GM12873 (cell line): Measurements from ENCODE around the gene HMX1.

Experiments
- TF ChIP-seq, protein P1 (sequence below): IDR thresholded peaks from 2 replicates; pipeline ENCODE4 v1.5.1; 2012; ENCODE audit warnings: low read depth, mild to moderate bottlenecking, moderate library complexity, low read length, control low read depth; ENCODE audit not compliant: insufficient read depth; ENCODE audit errors: missing control alignments

Gene HMX1

DNA sequence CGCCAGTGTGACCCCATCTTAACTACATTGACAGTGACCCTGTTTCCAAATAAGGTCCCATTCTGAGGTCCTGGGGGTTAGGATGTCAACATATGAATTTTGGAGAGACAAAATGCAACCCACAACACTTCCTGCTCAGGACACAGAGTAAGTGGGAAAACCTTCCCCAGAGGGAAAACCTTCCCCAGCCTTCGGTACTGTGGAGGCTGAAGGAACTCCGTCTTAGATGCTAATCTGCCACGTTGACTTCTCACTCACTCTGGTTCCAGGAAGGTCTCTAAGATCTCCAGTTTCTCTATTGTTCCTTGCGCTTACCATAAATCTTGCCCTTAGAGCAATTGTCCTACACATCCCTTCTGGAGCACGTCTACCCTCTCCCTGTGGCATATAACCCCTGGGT, 29.7 kb upstream of the HMX1 start:
- TF ChIP-seq, protein P1, sequence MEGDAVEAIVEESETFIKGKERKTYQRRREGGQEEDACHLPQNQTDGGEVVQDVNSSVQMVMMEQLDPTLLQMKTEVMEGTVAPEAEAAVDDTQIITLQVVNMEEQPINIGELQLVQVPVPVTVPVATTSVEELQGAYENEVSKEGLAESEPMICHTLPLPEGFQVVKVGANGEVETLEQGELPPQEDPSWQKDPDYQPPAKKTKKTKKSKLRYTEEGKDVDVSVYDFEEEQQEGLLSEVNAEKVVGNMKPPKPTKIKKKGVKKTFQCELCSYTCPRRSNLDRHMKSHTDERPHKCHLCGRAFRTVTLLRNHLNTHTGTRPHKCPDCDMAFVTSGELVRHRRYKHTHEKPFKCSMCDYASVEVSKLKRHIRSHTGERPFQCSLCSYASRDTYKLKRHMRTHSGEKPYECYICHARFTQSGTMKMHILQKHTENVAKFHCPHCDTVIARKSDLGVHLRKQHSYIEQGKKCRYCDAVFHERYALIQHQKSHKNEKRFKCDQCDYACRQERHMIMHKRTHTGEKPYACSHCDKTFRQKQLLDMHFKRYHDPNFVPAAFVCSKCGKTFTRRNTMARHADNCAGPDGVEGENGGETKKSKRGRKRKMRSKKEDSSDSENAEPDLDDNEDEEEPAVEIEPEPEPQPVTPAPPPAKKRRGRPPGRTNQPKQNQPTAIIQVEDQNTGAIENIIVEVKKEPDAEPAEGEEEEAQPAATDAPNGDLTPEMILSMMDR, result no peak

DNA sequence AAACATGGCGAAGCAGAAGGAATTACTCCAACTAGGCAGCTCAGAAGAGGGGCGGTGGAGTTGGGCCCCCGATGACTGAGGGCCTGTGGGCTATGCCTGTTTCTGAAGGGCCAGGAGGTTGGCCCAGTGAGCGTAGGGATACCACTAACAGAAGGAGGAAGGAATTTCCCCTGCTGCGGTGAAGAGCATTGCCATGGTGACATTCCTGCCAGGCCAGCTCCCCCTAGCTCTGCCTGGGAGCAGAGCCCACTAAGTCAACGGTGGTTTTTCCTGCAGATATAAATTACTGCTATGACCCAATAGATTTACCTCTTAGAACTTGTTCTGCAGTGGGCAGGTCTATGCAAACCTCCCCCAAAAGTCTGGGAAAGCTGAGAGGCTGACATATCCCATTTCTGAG, 28.9 kb upstream of the HMX1 start:
- TF ChIP-seq, protein P1, result no peak

DNA sequence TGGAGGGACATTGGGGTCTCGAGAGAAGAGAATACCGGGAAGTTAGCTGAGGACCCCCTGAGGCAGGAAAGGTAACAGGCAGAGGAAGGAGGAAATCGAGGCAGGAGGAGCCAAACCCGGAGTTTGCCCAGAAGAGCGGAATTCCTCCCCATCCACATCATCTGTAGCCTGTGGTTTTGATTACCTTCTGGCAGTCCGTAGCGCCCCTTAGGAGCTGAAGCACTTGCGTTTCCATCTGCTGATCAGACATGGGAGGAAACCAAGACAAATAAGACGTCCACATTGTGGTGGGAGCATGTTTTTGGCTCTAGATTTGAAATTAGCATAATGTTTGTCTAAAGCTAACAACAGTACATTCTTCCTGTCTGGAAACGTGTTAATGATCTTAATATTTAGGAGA, 26.8 kb upstream of the HMX1 start:
- TF ChIP-seq, protein P1, result no peak

DNA sequence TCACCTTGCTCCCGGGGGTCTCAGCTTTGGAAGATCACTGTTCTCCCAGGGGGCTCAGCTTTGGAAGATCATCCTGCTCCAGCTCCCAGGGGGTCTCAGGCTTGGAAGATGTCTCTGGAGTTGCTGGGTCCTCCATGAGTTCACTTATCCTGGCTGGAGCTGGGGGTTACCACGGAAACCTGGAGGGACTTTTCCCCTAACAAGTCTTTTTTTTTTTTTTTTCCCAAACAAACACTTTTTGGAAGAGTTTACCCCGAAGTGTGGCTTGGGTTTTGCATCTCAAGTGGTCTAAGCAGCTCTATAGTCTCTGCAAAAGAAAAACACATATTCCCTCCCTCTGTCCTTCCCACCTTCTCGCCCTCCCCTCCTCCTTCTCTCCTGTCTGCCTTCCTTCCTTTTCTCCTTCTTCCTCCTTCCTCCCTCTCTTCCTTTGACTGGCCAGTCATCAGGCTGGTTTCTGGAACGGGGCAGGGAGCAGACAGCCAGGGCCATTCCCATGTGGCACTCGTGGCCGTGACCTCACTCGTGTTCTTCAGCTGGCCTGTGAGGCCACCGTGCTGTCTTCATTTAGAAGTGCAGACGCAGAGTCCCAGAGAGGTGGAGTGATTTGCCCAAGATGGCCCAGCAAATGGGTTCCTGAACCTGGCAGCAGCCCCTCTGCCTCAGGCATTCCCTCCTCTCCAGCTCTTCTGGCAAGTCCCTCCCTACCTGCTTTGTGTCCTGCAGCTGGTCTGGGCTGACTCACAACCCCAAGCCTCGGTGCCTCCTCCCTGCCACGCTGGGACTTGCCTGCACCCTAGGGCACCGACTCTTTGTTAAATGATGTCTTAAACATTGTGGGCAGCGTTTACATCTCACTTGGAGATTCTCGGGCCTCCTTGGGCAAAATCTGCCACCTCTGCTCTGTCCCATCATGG, 25.9 kb upstream of the HMX1 start:
- TF ChIP-seq, protein P1, result no peak

DNA sequence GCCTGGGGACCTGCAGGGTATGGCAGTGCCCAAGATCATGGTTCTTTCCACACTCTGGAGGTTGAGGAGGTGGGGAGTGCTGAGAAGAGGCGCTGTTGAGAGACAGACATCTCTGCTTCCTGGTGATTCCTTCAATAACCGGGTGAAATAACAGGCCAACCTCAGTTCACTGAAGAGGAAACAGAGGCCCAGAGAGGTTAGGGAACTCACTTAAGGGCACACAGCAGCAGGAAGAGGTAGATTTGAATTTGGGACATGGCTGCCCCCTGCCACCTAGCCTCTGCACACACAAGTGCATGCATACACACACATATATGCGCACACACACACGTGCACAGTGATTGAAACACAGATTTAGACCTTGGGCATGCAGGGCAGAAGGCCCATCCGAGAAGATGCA, 24.9 kb upstream of the HMX1 start:
- TF ChIP-seq, protein P1, result no peak

DNA sequence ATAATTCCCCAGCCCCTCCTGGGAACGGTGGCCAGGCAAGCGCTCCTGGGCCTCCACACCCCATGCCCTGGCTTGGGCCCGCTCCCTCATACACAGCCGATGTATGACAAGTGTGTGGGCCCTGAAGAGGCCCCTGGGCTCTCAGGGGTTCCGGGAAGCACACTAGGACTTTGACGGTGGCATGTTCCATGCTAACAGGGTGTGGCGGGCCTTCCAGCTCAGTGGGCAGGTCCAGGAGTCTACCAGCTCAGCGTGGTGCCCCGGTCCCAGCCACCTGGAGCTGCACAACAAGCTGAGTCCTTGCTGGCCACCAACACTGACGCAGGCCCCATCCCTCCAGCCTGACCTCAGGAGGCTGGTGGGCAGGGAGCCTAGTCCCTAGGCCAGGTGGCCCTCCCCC, 24.4 kb upstream of the HMX1 start:
- TF ChIP-seq, protein P1, result no peak

DNA sequence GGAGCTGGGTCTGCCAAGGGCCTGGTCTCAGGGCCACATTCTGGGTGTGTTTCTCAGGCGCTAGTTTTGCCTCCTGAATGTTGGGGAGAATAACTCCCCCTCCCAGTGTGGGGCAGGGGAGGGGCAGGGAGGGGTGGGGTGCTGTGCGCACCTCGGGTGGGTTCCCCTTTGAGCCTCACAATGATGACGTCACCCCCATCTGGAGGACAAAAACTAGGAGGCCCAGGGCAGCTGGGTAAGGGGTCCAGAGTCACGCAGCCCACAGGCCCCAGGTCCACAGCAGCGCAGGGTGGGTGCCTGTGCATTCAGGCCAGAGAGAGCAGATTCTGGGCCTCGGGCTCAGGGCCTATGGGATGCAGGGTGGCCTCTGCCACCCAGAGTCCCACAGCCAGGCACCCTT, 23.7 kb upstream of the HMX1 start:
- TF ChIP-seq, protein P1, result no peak
